HG03558 (cell line): ENCODE data around the gene KCTD17.

Experiments
- ATAC-seq: cut with Tn5 transposase; IDR thresholded peaks from one replicate; pipeline ENCODE4 v1.9.1; 2021; ENCODE audit warnings: moderate number of reproducible peaks; ENCODE audit not compliant: unreplicated experiment; ENCODE audit errors: extremely low read depth

Gene KCTD17

DNA sequence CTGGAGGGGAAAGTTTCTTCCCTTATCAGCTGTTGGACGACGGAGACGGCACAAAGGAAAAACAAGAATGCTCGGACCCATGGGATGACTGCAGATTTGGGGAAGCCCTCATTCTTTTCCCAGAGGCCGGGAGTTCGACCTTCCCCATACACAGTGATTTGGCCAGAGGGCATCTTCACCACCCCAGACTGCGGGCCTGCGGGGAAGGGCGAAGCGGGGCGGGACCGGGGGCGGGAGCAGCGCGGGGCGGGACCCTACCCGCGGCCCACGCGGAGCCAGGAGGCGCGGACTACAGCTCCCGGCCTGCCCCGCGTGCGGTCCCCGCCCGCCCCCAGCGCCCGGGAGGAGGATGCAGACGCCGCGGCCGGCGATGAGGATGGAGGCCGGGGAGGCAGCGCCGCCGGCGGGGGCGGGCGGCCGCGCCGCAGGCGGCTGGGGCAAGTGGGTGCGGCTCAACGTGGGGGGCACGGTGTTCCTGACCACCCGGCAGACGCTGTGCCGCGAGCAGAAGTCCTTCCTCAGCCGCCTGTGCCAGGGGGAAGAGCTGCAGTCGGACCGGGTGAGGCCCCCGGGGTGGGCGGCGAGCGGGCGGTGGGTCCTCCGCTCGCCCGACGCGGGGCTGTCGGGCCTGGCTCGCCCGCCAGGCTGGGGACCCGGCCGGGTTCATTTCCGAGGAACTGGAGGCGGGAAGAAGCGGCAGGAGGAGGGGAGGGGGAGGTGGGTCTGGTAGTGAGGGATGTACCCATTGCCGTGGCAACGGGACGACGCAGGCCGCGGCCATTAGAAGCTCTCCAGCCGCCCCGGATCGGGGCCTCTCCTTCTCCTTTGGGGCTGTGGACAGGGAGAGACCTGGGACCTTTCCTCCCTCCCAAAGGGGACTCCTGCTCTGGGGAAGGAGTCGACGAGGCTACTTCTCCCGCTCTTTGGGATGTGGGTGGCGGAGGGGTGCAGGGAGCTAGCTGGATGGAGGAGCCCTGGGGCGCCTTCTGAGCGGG lies at the start of gene KCTD17:
KCTD17 (plus strand) TSS at position 352 of the 995 bp plus-strand sequence; CDS start at position 371, 19 bp downstream.
- no peak for ATAC-seq

DNA sequence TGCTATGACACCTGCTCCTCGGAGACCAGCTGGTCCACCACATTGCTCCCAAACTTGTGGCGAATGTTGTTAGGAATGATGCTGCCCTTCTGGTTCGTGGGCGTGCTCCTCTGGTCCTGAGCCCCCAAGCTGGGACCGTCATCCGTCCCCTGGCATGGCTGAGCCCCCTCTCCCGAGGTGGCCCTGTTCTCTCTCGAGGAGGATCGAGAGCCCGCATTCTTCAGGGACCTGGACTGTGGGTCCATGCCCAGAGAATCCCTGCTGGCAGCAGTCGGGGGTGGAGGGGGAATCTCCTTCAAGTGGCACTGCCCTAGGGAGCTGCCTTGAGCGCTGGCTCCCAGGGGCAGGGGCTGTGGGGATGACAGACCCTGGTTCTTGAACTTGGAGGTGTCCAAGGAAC lies 49.7 kb upstream of the KCTD17 start:
- ATAC-seq: no peak

DNA sequence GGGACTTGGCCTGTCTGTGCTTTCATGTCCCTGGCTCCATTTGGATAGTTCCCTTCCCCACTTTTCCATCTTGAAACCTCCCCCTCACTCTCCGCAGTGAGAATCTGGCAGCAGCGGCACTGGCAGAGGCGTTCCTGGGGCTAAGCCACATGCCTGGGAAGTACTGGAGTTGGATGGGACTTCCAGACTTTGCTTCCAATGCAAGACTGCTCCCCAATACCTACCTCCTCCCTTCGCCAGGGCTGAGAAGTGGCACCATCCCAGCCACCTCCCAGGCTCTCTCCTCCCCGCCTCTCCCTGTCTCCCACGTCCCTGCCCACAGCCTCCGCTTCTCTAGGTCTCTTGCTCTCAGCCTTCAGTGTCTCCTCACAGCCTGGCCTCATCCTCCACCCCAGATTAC lies 48.9 kb upstream of the KCTD17 start:
- no peak for ATAC-seq

- no peak for ATAC-seq
These were observed 43.9 kb upstream of the KCTD17 start for GRCh38 chr22:37007651-37008050.

- no peak for ATAC-seq
These were observed 43.2 kb upstream of the KCTD17 start for GRCh38 chr22:37008365-37008764.

- ATAC-seq: no peak
These were observed 42.1 kb upstream of the KCTD17 start for GRCh38 chr22:37009490-37009889.

GRCh38 chr22:37010174-37010573 lies 41.4 kb upstream of the KCTD17 start:
- ATAC-seq: no peak

- ATAC-seq: no peak
These were observed 40.6 kb upstream of the KCTD17 start for GRCh38 chr22:37010976-37011375.

DNA sequence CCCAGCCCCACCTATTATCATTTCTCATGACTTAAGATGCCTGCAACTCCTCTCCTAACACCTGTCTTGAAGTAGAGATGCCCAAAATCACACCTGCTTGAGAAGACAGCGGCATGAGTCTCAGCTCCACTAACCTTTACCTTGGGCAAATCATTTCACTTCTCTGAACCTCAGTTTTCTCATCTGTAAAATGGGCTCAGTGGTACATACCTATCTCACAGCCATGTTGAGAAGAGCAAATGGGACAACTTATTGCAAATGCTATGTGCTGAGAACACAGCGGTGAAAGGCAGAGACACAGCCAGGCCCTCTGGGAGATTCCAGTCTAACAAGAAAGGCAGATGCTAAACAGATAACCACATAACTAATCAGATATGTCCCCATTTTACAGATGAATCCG lies 40.1 kb upstream of the KCTD17 start:
- ATAC-seq: no peak

DNA sequence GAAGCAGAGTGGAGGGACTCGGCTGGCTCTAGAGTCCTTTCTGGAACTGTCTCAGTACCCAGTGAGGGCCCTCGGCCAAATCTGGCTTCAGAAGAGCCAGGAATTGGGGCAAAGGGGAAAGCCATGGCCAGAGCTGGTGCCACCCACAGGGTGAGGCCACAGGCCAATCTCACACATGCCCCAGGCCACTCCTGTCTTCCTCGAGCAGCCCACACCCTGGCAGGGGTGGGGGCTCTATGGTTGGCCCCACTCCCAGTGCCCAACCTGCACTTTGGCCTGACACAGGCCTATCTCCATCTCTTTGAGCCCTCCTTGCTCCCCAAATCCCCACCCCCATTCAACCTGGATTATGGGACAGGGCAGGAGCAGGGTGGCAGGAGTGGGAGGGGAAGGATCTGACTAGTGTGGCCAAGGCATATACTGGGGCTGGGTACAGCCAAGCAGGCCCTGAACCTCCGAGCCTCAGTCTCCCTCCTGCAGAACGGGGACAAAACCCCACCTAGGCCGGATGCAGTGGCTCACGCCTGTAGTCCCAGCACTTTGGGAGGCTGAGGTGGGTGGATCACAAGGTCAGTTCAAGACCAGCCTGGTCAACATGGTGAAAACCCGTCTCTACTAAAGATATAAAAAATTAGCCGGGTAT lies 39.2 kb upstream of the KCTD17 start:
- ATAC-seq: no peak

- ATAC-seq: no peak
These were observed 38.6 kb upstream of the KCTD17 start for GRCh38 chr22:37012956-37013355.

DNA sequence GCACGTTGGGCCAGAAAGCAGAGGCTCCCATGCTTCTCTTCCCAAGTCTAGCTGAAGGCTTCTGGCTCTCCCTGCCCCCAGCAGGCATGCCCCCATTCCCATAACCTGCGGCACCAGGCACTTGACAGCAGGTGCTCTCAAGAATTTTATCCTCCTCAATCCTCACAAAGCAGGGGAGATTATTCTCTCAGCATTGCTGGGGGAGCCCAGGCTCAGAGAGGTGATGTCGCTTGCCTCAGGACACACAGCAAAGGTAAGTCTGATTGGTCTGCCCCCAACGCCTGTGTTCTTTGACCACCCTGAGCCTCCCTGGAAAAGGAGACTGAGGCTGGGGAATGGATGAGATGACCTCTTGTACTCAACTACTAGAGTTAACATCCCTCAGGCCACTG lies 37.1 kb upstream of the KCTD17 start:
- ATAC-seq: no peak

GRCh38 chr22:37014835-37015586 lies 36.5 kb upstream of the KCTD17 start:
- no peak for ATAC-seq

DNA sequence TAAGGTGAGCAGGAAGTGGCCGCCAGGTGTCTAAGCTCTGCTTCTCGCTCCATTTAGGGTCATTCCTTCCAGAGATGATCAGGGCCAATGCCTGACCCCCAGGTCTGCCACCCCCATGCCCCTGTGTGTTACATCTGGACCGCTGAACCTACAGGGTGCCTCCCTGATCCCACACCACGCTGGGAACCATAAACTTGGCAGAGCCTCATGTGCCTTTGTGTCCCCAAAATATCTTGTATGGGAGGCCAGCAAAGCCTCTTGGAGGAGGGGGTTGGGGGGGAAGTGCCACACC lies 36.0 kb upstream of the KCTD17 start:
- ATAC-seq: no peak

DNA sequence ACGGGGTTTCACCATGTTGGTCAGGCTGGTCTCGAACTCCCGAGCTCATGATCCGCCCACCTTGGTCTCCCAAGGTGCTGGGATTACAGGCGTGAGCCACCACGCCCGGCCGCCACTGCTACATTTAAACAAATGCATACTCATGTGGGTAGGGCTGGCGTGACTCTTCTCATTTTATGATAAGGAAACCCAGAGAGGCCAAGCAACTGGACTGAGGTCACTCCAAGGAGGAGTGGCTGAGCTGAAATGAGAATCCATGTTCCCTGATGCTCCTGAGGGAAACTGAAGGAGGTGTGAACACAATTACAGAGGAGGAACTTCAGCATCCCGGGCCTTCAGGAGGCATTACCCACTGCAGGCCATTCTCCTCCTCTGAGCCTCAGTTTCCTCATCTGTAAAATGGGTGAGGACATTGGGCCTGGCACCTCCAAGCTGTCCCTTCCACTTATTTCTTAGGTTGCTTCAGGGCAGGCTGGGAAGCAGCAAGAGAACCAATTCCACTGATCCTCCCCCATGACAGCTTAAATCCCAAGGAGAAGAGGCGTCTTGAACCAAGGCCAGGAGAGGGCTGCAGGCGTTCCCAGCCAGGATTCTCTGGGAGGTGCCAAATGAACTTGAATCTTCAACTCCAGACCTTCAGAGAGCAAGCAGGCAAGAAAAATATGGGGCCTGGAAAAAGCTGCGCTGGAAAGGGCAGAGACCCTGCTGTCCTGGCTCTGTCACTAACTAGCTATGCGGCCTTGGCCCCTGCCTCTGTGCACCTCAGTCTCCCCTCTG lies 35.2 kb upstream of the KCTD17 start:
- ATAC-seq: no peak

GRCh38 chr22:37017356-37017755 lies 34.2 kb upstream of the KCTD17 start:
- ATAC-seq: no peak

GRCh38 chr22:37018086-37018814 lies 33.3 kb upstream of the KCTD17 start:
- no peak for ATAC-seq

GRCh38 chr22:37018815-37019308 lies 32.7 kb upstream of the KCTD17 start:
- ATAC-seq: no peak
